ENCODE measurements around the gene ARMH4. TPM values are rescaled to one million over a fixed set of nuclear protein-coding genes. Genes with fewer than 3 reads are reported as not detected.

The ARMH4 gene
- total and polyA plus RNA-seq, 10 of the 15 experiments (the other 5 are each of a cell fraction or from before 2014, with no cell fraction given): 0.50 to 0.97 (median 0.60) TPM; not detected in 7

DNA sequence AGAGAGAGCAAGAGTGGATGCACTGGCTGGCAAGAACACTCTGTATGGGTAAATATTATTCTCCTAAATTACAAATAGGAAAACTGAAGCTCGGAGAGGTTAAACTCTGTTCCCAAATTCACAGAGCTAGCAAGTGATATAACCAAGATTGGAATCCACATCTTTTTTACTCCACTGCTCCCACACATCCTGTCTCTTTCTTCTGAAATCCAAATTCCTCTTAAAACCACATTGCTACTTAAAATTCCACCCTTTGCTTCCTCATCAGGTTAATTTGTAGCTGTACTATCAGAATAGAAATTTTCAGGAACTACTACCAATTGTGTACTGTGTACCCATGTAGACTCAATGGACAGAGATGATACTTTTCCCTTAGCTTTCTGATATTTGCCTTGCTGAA, 74.4 kb downstream of the ARMH4 start:
- POLR2A ChIA-PET: interaction anchor here (0.6 kb wide), 1 partner anchor 84 kb away, joined by 4 read pairs; no protein-coding TSS in a partner anchor
- Histone ChIP-seq H3K27ac (ENCODE audit: control insufficient read depth, insufficient read depth) (no peak overlapping the region), H3K9ac (ENCODE audit: control insufficient read depth, insufficient read depth, low read length) (no peak overlapping the region), H3K4me1 (ENCODE audit: control insufficient read depth, insufficient read depth, low read length) (no peaks in the 10 kb centered on the region), H3K4me3 (no peak overlapping the region), H3K9me3 (replicated peaks; ENCODE audit: control insufficient read depth, insufficient read depth, low read length) (no peaks in the 10 kb centered on the region), H2AFZ (ENCODE audit: control insufficient read depth, low read depth, low read length) (no peak overlapping the region), H3K27me3 (replicated peaks in 1 of 2; ENCODE audit: control insufficient read depth in 2 of 2, insufficient read depth in 2 of 2, low read length in 1 of 2) (no peaks in the 10 kb centered on the region), H3K36me3 (ENCODE audit: control insufficient read depth in 2 of 2, insufficient read depth in 2 of 2, low read length in 1 of 2) (no peaks in the 10 kb centered on the region), H3K79me2 (ENCODE audit: control insufficient read depth, insufficient read depth, low read length) (no peaks in the 10 kb centered on the region), H4K20me1 (ENCODE audit: control insufficient read depth, insufficient read depth) (no peaks in the 10 kb centered on the region), H3K4me2 (ENCODE audit: control insufficient read depth, insufficient read depth) (no peak overlapping the region)
- CTCF ChIA-PET: no interaction called here
- in situ Hi-C loops (cut with MboI): no loop called here
- FAIRE-seq (no peak), ATAC-seq (no peak), DNase-seq (ENCODE audit: low read depth, low spot score) (no peak)
- SMC1A ChIA-PET (ENCODE audit: uncharacterized antibody, unreplicated experiment): interaction anchor here (1.0 kb wide), 1 partner anchor 592 kb away, joined by 3 read pairs; no protein-coding TSS in a partner anchor
- no TSS peak for BruUV-seq (replicated peaks)
- RAD21 ChIA-PET (ENCODE audit: unreplicated experiment): no interaction called here
- intact Hi-C loops (cut with micrococcal nuclease; ENCODE audit: unreplicated experiment): no loop called here
- 40% methylated on average over 1 of the region's 1 CpG for WGBS (ENCODE audit: insufficient coverage, insufficient replicate concordance, low lambda C conversion rate, missing lambda C conversion rate)
- no peak for TF ChIP-seq PAX5 (IDR thresholded peaks at IDR 0.05; ENCODE audit: borderline replicate concordance, low read depth, low read length)
- TF ChIP-seq NKRF (conservative IDR thresholded peaks at IDR 0.05): no peak
- no peak for TF ChIP-seq ZNF217 (IDR thresholded peaks at IDR 0.05)
- no peak for TF ChIP-seq ZBTB11 (CRISPR knock-in tag; IDR thresholded peaks at IDR 0.05)
- TF ChIP-seq NR2C2 (IDR thresholded peaks at IDR 0.05; ENCODE audit: borderline replicate concordance, control insufficient read depth, insufficient read length, low read depth): no peak
- TF ChIP-seq NR2F1 (conservative IDR thresholded peaks at IDR 0.05): no peak
- TF ChIP-seq IRF3 (IDR thresholded peaks at IDR 0.05): no peak
- TF ChIP-seq CBFB (IDR thresholded peaks at IDR 0.05; ENCODE audit: low read depth): no peak
- TF ChIP-seq POLR2A (IDR thresholded peaks at IDR 0.05; ENCODE audit: low read depth, low read length): no peak
- no peak for TF ChIP-seq TCF12 (IDR thresholded peaks at IDR 0.05; ENCODE audit: low read depth, low read length)
- TF ChIP-seq SP1 (IDR thresholded peaks at IDR 0.05; ENCODE audit: low read depth, low read length): no peak
- no peak for TF ChIP-seq BMI1 (IDR thresholded peaks at IDR 0.05; ENCODE audit: borderline replicate concordance)
- no peak for TF ChIP-seq ZNF24 (IDR thresholded peaks at IDR 0.05)
- TF ChIP-seq CUX1 (IDR thresholded peaks at IDR 0.05; ENCODE audit: insufficient replicate concordance, low read depth, low read length): no peak
- no peak for TF ChIP-seq FOXM1 (IDR thresholded peaks at IDR 0.05; ENCODE audit: low read depth, low read length)
